ENCODE measurements around the gene PDCD2L.

The PDCD2L gene

DNA sequence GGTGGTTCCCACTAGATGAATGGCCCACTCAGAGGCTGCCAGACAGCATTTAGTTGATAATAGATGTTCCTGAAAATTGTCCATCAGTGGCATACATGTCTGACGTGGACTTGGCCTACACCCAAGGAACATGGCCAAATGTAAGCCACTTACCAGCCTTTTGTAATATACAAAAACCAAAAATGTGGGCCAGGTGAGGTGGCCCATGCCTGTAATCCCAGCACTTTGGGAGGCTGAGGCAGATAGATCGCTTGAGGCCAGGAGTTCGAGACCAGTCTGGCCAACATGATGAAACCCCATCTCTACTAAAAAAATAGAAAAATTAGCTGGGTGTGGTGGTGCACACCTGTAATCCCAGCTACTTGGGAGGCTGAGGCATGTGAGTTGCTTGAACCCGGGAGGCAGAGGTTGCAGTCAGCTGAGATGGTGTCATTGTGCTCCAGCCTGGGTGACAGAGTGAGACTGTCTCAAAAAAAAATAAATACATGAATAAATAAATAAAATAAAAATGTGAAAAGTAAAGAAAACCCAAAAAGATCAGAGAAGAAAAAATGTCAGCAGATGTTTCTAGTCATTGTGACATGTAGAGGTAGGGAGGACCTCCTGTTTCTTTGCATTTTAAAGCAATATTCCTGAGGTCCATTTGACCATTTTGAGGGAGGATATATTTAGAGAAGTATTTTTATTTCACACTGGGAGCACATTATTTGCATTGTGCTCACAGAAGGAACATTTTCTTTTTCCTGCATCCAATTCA, 70.2 kb downstream of the PDCD2L start:
- DNase-seq: no peak

DNA sequence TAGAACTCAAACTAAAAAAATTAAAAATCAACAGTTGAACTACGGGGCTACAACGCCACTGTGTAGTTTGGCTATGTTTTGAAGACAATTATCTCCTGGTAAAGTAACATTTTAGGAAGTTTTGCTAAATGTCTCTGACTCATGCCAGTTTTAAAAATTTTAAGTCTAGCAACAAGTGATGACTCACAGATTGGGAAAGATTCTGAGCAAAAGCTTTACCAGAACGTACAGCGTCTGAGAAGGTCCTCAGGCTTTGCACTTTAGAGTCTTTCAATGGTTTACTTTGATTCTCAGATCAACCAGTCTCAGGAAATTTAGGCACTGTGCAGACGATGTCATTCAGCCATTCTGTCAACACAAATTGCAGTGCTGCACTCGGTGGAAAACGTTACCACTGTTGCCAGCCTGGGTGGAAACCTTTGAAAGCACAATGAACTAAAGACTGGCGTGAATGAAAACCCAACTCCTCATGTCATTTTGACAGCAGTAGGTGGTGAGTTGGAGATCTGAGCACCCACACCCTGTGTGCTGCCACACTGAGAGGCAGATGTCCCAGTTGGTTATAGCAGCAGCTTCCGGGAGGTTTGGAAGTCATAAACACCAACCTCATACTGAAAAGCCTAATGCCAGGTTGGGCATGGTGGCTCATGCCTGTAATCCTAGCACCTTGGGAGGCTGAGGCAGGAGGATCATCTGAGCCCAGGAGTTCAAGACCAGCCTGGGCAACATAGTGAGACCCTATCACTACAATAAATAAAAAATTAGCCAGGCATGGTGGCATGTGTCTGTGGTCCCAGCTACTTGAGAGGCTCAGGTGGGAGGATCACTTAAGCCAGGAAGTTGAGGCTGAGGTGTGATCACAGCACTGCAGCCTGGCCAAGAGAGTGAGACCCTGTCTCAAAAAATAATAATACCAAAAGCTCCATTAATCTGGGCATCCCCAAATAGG, 71.1 kb downstream of the PDCD2L start:
- peak; percentile 91 for DNase-seq
